Measurements from ENCODE around the gene SPPL2C.
A peak's percentile ranks its signal among the peaks of the same experiment; 100 is the strongest.

Gene SPPL2C

GRCh38 chr17:45824901-45825492 lies 19.7 kb upstream of the SPPL2C start:
- Mint-ChIP-seq H3K9me3 (no peaks in the 10 kb centered on the region), H3K27me3 (ENCODE audit: low read depth, poor library complexity) (peaks cover 15% of the 10 kb centered on the region), H3K4me1 (no peaks in the 10 kb centered on the region), H3K4me3 (no peak overlapping the region), H3K27ac (no peak overlapping the region), H3K36me3 (ENCODE audit: low read depth) (no peaks in the 10 kb centered on the region)
- no peak for DNase-seq
- TF ChIP-seq CTCF (IDR thresholded peaks at IDR 0.05) = no peak

GRCh38 chr17:45825792-45826191 lies 18.9 kb upstream of the SPPL2C start:
- Mint-ChIP-seq H3K4me1 (no peaks in the 10 kb centered on the region), H3K36me3 (ENCODE audit: low read depth) (no peaks in the 10 kb centered on the region), H3K27ac (no peak overlapping the region), H3K4me3 (no peak overlapping the region), H3K9me3 (no peaks in the 10 kb centered on the region), H3K27me3 (ENCODE audit: low read depth, poor library complexity) (peaks cover 15% of the 10 kb centered on the region)
- TF ChIP-seq CTCF (IDR thresholded peaks at IDR 0.05) = no peak
- DNase-seq = no peak

- Mint-ChIP-seq H3K4me1 (no peaks in the 10 kb centered on the region), H3K27ac (no peak overlapping the region), H3K36me3 (ENCODE audit: low read depth) (no peaks in the 10 kb centered on the region), H3K4me3 (no peak overlapping the region), H3K27me3 (ENCODE audit: low read depth, poor library complexity) (peaks cover 11% of the 10 kb centered on the region), H3K9me3 (no peaks in the 10 kb centered on the region)
- no peak for DNase-seq
- TF ChIP-seq CTCF (IDR thresholded peaks at IDR 0.05) = no peak
Measured at GRCh38 chr17:45826919-45827588, 17.6 kb upstream of the SPPL2C start.

- Mint-ChIP-seq H3K27ac (no peak overlapping the region), H3K4me3 (no peak overlapping the region), H3K27me3 (ENCODE audit: low read depth, poor library complexity) (peaks cover 11% of the 10 kb centered on the region), H3K9me3 (no peaks in the 10 kb centered on the region), H3K4me1 (no peaks in the 10 kb centered on the region), H3K36me3 (ENCODE audit: low read depth) (no peaks in the 10 kb centered on the region)
- no peak for DNase-seq
- TF ChIP-seq CTCF (IDR thresholded peaks at IDR 0.05) = no peak
Measured at GRCh38 chr17:45828171-45828570, 16.5 kb upstream of the SPPL2C start.

GRCh38 chr17:45828582-45829133 lies 16.0 kb upstream of the SPPL2C start:
- no peak overlapping the region for H3K4me3 Mint-ChIP-seq
- no peak for DNase-seq
- no peak overlapping the region for H3K27ac Mint-ChIP-seq
- no peaks in the 10 kb centered on the region for H3K9me3 Mint-ChIP-seq
- H3K4me1 Mint-ChIP-seq = peaks cover under 1% of the 10 kb centered on the region
- TF ChIP-seq CTCF (IDR thresholded peaks at IDR 0.05) = no peak
- peaks cover 11% of the 10 kb centered on the region for H3K27me3 Mint-ChIP-seq (ENCODE audit: low read depth, poor library complexity)
- no peaks in the 10 kb centered on the region for H3K36me3 Mint-ChIP-seq (ENCODE audit: low read depth)

- peaks cover 10% of the 10 kb centered on the region for H3K27me3 Mint-ChIP-seq (ENCODE audit: low read depth, poor library complexity)
- H3K9me3 Mint-ChIP-seq = no peaks in the 10 kb centered on the region
- peaks cover 7% of the 10 kb centered on the region for H3K4me1 Mint-ChIP-seq
- TF ChIP-seq CTCF (IDR thresholded peaks at IDR 0.05) = no peak
- no peaks in the 10 kb centered on the region for H3K36me3 Mint-ChIP-seq (ENCODE audit: low read depth)
- H3K27ac Mint-ChIP-seq = no peak overlapping the region
- H3K4me3 Mint-ChIP-seq = no peak overlapping the region
- DNase-seq = peak; percentile 21
Measured at GRCh38 chr17:45833920-45834319, 10.8 kb upstream of the SPPL2C start.
